MCF 10A (cell line): Measurements from ENCODE around the gene EIF2S3. TPM values are rescaled to one million over a fixed set of nuclear protein-coding genes. Genes with fewer than 3 reads are reported as not detected.

Experiments used
- BruUV-seq: library from RNA; stranded (reverse); fragments of 400-500 nt; replicated peaks from 2 replicates; lab custom pipeline; 2021; lab: Mats Ljungman, UMichigan
- CTCF ChIA-PET: fragments of 300-600 bp; sonication (Branson Sonifier 250); formaldehyde crosslinking; extraction: SDS; loops from one replicate; lab custom pipeline; 2021; ENCODE audit warnings: antibody characterized with exemption, inconsistent platforms; lab: Yijun Ruan, JAX
- POLR2A ChIA-PET: fragments of 300-600, 350-650 bp; sonication (Branson Sonifier 250); formaldehyde crosslinking; extraction: SDS; loops from one replicate; lab custom pipeline; 2020; ENCODE audit warnings: antibody characterized with exemption, inconsistent platforms; lab: Yijun Ruan, JAX
- DNase-seq: peaks from one replicate; pipeline ENCODE4 v3.0.0-alpha.2; 2018; ENCODE audit not compliant: unreplicated experiment
- H3K27ac Mint-ChIP-seq: one replicate; pipeline ENCODE4 v1.8.0; 2022; ENCODE audit warnings: mild to moderate bottlenecking, low read depth, mixed read lengths; ENCODE audit not compliant: unreplicated experiment
- H3K27me3 Mint-ChIP-seq: one replicate; pipeline ENCODE4 v1.8.0; 2022; ENCODE audit warnings: mixed read lengths; ENCODE audit not compliant: insufficient read depth, unreplicated experiment
- H3K36me3 Mint-ChIP-seq: one replicate; pipeline ENCODE4 v1.8.0; 2022; ENCODE audit warnings: mild to moderate bottlenecking, moderate library complexity, mixed read lengths; ENCODE audit not compliant: insufficient read depth, unreplicated experiment
- H3K4me1 Mint-ChIP-seq: one replicate; pipeline ENCODE4 v1.8.0; 2022; ENCODE audit warnings: mixed read lengths; ENCODE audit not compliant: insufficient read depth, unreplicated experiment
- H3K4me3 Mint-ChIP-seq: one replicate; pipeline ENCODE4 v1.8.0; 2022; ENCODE audit warnings: mild to moderate bottlenecking, moderate library complexity, mixed read lengths; ENCODE audit not compliant: unreplicated experiment
- H3K9me3 Mint-ChIP-seq: one replicate; pipeline ENCODE4 v1.8.0; 2022; ENCODE audit warnings: mixed read lengths; ENCODE audit not compliant: unreplicated experiment
- intact Hi-C: fragments of 100-400 bp; cut with micrococcal nuclease; formaldehyde crosslinking; loops from 2 replicates; pipeline ENCODE4 v1.14.1; 2022
- total RNA-seq: library from RNA; stranded (reverse); gene quantifications from 2 replicates; pipeline ENCODE4 v1.2.3, GENCODE V29; 2022
- TF ChIP-seq, protein P1 (sequence below): fragments of 200-600 bp; IDR thresholded peaks from one replicate; pipeline ENCODE4 v1.8.0; 2022; ENCODE audit warnings: antibody characterized with exemption, mild to moderate bottlenecking; ENCODE audit not compliant: unreplicated experiment

EIF2S3 gene
- total RNA-seq, 1 experiment from 2014 or later: 391 TPM

DNA sequence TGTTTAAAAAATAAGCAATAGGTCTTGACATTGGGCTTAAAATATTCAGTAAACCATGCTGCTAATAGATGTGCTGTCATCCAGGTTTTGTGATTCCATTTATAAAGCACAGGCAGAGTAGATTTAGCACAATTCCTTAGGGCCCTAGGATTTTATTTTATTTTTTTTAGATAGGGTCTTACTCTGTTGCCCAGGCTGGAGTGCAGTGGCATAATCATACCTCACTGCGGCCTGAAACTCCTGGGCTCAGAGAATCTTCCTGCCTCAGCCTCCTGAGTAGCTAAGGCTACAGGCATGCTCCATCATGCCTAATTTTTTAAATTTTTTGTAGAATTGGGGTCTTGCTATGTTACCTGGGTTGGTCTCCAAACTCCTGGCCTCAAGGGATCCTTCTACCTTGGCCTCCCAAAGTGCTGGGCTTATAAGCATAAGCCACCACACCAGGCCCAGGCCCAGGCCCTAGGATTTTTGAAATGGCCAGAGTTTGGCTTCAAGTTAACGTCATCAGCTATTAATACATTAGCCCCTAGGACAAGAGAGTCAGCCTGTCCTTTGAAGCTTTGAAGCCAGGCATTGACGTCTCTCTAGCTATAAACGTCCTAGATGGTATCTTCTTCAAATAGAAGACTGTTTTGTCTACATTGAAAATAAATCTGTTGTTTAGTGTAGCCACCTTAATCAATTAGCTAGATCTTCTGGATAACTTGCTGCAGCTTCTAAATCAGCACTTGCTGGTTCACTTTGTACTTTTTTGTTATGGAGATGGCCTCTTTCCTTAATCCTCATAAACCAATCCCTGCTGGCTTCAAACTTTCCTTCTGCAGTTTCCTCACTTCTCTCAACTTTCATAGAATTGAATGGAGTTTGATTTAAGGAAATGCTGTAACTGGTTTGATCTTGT, 35.8 kb downstream of the EIF2S3 start:
- Mint-ChIP-seq H3K9me3 (no peaks in the 10 kb centered on the region), H3K36me3 (no peaks in the 10 kb centered on the region), H3K4me3 (no peak overlapping the region), H3K27ac (no peak overlapping the region), H3K27me3 (peaks cover 7% of the 10 kb centered on the region), H3K4me1 (no peaks in the 10 kb centered on the region)
- ChIA-PET CTCF (interaction anchor here (0.5 to 1.0 kb wide), 3 partner anchors 36 to 150 kb away, joined by 3 to 6 read pairs (median 3); partner anchors contain the start of gene EIF2S3), POLR2A (no interaction called here)
- TF ChIP-seq, protein P1, sequence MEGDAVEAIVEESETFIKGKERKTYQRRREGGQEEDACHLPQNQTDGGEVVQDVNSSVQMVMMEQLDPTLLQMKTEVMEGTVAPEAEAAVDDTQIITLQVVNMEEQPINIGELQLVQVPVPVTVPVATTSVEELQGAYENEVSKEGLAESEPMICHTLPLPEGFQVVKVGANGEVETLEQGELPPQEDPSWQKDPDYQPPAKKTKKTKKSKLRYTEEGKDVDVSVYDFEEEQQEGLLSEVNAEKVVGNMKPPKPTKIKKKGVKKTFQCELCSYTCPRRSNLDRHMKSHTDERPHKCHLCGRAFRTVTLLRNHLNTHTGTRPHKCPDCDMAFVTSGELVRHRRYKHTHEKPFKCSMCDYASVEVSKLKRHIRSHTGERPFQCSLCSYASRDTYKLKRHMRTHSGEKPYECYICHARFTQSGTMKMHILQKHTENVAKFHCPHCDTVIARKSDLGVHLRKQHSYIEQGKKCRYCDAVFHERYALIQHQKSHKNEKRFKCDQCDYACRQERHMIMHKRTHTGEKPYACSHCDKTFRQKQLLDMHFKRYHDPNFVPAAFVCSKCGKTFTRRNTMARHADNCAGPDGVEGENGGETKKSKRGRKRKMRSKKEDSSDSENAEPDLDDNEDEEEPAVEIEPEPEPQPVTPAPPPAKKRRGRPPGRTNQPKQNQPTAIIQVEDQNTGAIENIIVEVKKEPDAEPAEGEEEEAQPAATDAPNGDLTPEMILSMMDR: no peak
- no peak for DNase-seq
- intact Hi-C loops: no loop called here
- BruUV-seq: no TSS peak

DNA sequence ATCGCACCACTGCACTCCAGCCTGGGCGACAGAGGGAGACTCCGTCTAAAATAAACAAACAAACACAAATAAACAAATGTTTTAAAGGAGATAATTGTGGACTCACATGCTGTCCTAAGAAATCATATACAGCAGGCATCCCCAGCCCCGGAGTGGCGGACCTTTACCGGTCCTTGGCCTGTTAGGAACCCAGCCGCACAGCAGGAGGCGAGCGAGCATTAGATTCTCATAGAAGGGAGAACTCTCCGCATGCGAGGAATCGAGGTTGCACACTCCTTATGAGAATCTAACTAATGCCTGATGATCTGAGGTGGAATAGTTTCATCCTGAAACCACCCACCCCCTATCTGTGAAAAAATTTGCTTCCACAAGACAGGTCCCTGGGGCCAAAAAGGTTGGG, 39.0 kb downstream of the EIF2S3 start:
- CTCF ChIA-PET: no interaction called here
- Mint-ChIP-seq H3K36me3 (no peaks in the 10 kb centered on the region), H3K9me3 (no peaks in the 10 kb centered on the region), H3K27ac (no peak overlapping the region), H3K4me3 (no peak overlapping the region), H3K27me3 (peaks cover 28% of the 10 kb centered on the region), H3K4me1 (no peaks in the 10 kb centered on the region)
- BruUV-seq: no TSS peak
- intact Hi-C loops: no loop called here
- TF ChIP-seq, protein P1: no peak
- POLR2A ChIA-PET: no interaction called here
- no peak for DNase-seq

DNA sequence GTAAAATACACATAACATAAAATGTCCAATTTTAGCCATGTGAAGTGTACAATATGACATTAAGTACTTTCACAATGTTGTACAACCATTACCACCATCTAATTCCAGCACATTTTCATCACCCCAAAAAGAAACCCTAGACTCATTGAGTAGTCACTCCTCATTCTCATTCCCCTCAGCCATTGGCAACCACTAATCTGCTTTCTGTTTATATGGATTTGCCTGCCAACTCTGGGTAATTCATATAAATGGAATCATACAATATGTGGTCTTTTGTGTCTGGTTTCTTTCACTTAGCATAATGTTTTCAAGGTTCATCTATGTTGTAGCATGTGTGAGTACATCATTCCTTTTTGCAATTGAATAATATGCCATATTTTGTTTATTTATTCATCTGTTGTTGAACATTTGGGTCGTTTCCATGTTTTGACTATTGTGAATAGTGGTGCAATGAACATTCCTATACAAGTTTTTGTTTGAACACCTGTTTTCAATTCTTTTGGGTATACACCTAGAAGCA, 43.0 kb downstream of the EIF2S3 start:
- no TSS peak for BruUV-seq
- CTCF ChIA-PET: no interaction called here
- no peak overlapping the region for H3K4me3 Mint-ChIP-seq
- TF ChIP-seq, protein P1: no peak
- intact Hi-C loops: no loop called here
- POLR2A ChIA-PET: no interaction called here
- no peak overlapping the region for H3K27ac Mint-ChIP-seq
- H3K27me3 Mint-ChIP-seq: peaks cover 52% of the 10 kb centered on the region
- DNase-seq: no peak
- no peaks in the 10 kb centered on the region for H3K9me3 Mint-ChIP-seq
- no peaks in the 10 kb centered on the region for H3K4me1 Mint-ChIP-seq
- H3K36me3 Mint-ChIP-seq: no peaks in the 10 kb centered on the region

DNA sequence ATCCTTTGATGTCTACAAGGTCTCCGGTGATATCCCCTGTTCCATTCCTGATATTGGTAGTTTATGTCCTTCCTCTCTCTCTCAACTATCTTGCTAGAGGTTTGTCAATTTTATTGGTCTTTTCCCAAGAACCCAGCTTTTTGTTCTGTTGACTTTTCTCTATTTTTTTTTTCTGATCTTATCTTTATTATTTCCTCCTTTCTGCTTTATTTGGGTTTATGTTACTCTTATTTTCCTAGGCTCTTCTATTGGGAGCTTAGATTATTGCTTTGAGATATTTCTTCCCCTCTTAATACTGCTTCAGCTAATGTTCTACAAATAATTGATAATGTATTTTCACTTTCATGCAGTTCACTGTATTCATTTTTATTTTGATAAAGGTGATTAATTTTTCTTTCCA, 44.2 kb downstream of the EIF2S3 start:
- Mint-ChIP-seq H3K27me3 (peaks cover 58% of the 10 kb centered on the region), H3K27ac (no peak overlapping the region), H3K4me1 (no peaks in the 10 kb centered on the region), H3K36me3 (no peaks in the 10 kb centered on the region), H3K4me3 (no peak overlapping the region), H3K9me3 (no peaks in the 10 kb centered on the region)
- CTCF ChIA-PET: interaction anchor here (0.6 kb wide), 1 partner anchor 52 kb away, joined by 3 read pairs; no protein-coding TSS in a partner anchor
- DNase-seq: no peak
- no TSS peak for BruUV-seq
- POLR2A ChIA-PET: interaction anchor here (0.5 kb wide), 1 partner anchor 11 kb away, joined by 3 read pairs; no protein-coding TSS in a partner anchor
- intact Hi-C loops: no loop called here
- TF ChIP-seq, protein P1: no peak
